NB4 (cell line): ENCODE data around the gene SMARCA4.
A peak's percentile ranks its signal among the peaks of the same experiment; 100 is the strongest.

Experiments
- DNase-seq: peaks from one replicate; pipeline ENCODE4 v3.0.0; 2010; ENCODE audit warnings: low read depth
- H3K4me3 ChIP-seq: one replicate; pipeline ENCODE4 v1.5.1; 2011; ENCODE audit warnings: mild to moderate bottlenecking, low read depth, low read length, moderate library complexity
- CTCF ChIP-seq: IDR thresholded peaks from one replicate; pipeline ENCODE4 v1.5.1; 2012; ENCODE audit warnings: low read depth, low read length
- MAX ChIP-seq: IDR thresholded peaks from 2 replicates; pipeline ENCODE4 v1.6.1; 2011; ENCODE audit warnings: low read depth, low read length
- MYC ChIP-seq: IDR thresholded peaks from 2 replicates; pipeline ENCODE4 v1.6.1; 2011; ENCODE audit warnings: low read depth, low read length
- POLR2A ChIP-seq: IDR thresholded peaks from 2 replicates; pipeline ENCODE4 v1.6.1; 2011; ENCODE audit warnings: mild to moderate bottlenecking; ENCODE audit not compliant: insufficient read length; ENCODE audit errors: extremely low read depth

The SMARCA4 gene

GRCh38 chr19:11034449-11035213 is 73.8 kb downstream of the SMARCA4 start:
- no peak overlapping the region for H3K4me3 ChIP-seq
- DNase-seq: peak; percentile 22
- TF ChIP-seq POLR2A (no peak), MYC (no peak), CTCF (no peak), MAX (no peak)

GRCh38 chr19:11035441-11036377 is 74.9 kb downstream of the SMARCA4 start:
- TF ChIP-seq MYC (peak; percentile 98), POLR2A (no peak), CTCF (peak; percentile 86), MAX (peak; percentile 98)
- DNase-seq: peak; percentile 91
- no peak overlapping the region for H3K4me3 ChIP-seq

GRCh38 chr19:11038511-11038910 is 77.7 kb downstream of the SMARCA4 start:
- DNase-seq: no peak

GRCh38 chr19:11041194-11041593 is 80.4 kb downstream of the SMARCA4 start:
- no peak for TF ChIP-seq CTCF
- TF ChIP-seq MAX: no peak
- TF ChIP-seq MYC: no peak
- TF ChIP-seq POLR2A: no peak
- H3K4me3 ChIP-seq: no peak overlapping the region
- DNase-seq: no peak

More at GRCh38 chr19:11038511-11038910, 77.7 kb downstream of the SMARCA4 start:
- H3K4me3 ChIP-seq: no peak overlapping the region
- TF ChIP-seq MAX (no peak), POLR2A (no peak), MYC (no peak), CTCF (no peak)

- no peak for DNase-seq
- no peak for TF ChIP-seq MAX
- TF ChIP-seq CTCF: no peak
- TF ChIP-seq POLR2A: no peak
- no peak for TF ChIP-seq MYC
- H3K4me3 ChIP-seq: no peak overlapping the region
Measured at GRCh38 chr19:11041966-11042627, 81.3 kb downstream of the SMARCA4 start.
